PC-3 (cell line): ENCODE data around the gene POLRMT. TPM values are rescaled to one million over a fixed set of nuclear protein-coding genes. Genes with fewer than 3 reads are reported as not detected.

Experiments
- ATAC-seq: fragments of 200-7000 bp; cut with Tn5 transposase; 2 replicates; pipeline ENCODE4 v1.9.1; 2020; ENCODE audit warnings: mild to moderate bottlenecking, moderate library complexity
- BruUV-seq: library from RNA; stranded (reverse); fragments of 400-500 nt; replicated peaks from 2 replicates; lab custom pipeline; 2021; lab: Mats Ljungman, UMichigan
- CTCF ChIA-PET: fragments of 300-600 bp; sonication (Branson Sonifier 250); formaldehyde crosslinking; loops from one replicate; lab custom pipeline; 2022; ENCODE audit warnings: antibody characterized with exemption; lab: Charles Lee
- POLR2A ChIA-PET: fragments of 300-600 bp; sonication (Branson Sonifier 250); formaldehyde crosslinking; loops from one replicate; lab custom pipeline; 2022; ENCODE audit warnings: antibody characterized with exemption; ENCODE audit not compliant: unreplicated experiment; lab: Charles Lee
- DNase-seq: peaks from one replicate; pipeline ENCODE4 v3.0.0-alpha.2; 2015
- H2AFZ ChIP-seq: fragments of 300-600 bp; sonication (generic); 2 replicates; pipeline ENCODE4 v1.6.0; 2016; ENCODE audit warnings: antibody characterized with exemption, low read length
- H3F3A ChIP-seq: fragments of 300-600 bp; sonication (generic); one replicate; pipeline ENCODE4 v1.6.0; 2017; ENCODE audit warnings: antibody characterized with exemption, low read length, control low read depth, mild to moderate bottlenecking; ENCODE audit not compliant: unreplicated experiment
- H3K27ac ChIP-seq: fragments of 300-600 bp; sonication (generic); 2 replicates; pipeline ENCODE4 v1.5.1; 2016; ENCODE audit warnings: mild to moderate bottlenecking, low read length
- H3K27me3 ChIP-seq: fragments of 300-600 bp; sonication (generic); 2 replicates; pipeline ENCODE4 v1.6.1; 2016; ENCODE audit warnings: low read length, mixed read lengths
- H3K36me3 ChIP-seq: fragments of 300-600 bp; sonication (generic); 2 replicates; pipeline ENCODE4 v1.6.1; 2016; ENCODE audit warnings: low read depth, mixed run types, low read length, mixed read lengths
- H3K4me1 ChIP-seq: fragments of 300-600 bp; sonication (generic); 2 replicates; pipeline ENCODE4 v1.5.1; 2016; ENCODE audit warnings: low read length; ENCODE audit not compliant: insufficient read depth
- H3K4me2 ChIP-seq: fragments of 300-600 bp; sonication (generic); 2 replicates; pipeline ENCODE4 v1.6.0; 2016; ENCODE audit warnings: low read length
- H3K4me3 ChIP-seq: fragments of 300-600 bp; sonication (generic); 2 replicates; pipeline ENCODE4 v1.5.1; 2016; ENCODE audit warnings: mild to moderate bottlenecking, low read length, mixed read lengths
- H3K79me2 ChIP-seq: fragments of 300-600 bp; sonication (generic); 2 replicates; pipeline ENCODE4 v1.6.1; 2017; ENCODE audit warnings: low read length, mixed read lengths
- H3K9ac ChIP-seq: fragments of 300-600 bp; sonication (generic); 2 replicates; pipeline ENCODE4 v1.6.0; 2016; ENCODE audit warnings: mild to moderate bottlenecking, low read length
- H3K9me2 ChIP-seq: fragments of 300-600 bp; sonication (generic); replicated peaks from 2 replicates; pipeline ENCODE4 v1.6.1; 2016; ENCODE audit warnings: mixed run types, low read length, mixed read lengths
- H3K9me3 ChIP-seq: fragments of 300-600 bp; sonication (generic); 2 replicates; pipeline ENCODE4 v1.6.1; 2016; ENCODE audit warnings: low read length, mixed read lengths
- H4K20me1 ChIP-seq: fragments of 300-600 bp; sonication (generic); 2 replicates; pipeline ENCODE4 v1.6.1; 2016; ENCODE audit warnings: low read length, mixed read lengths
- EZH2 ChIP-seq: fragments of 300-600 bp; sonication (generic); IDR thresholded peaks from one replicate; pipeline ENCODE4 v1.6.1; 2017; ENCODE audit warnings: antibody characterized with exemption, mild to moderate bottlenecking, low read length; ENCODE audit not compliant: unreplicated experiment
- EZH2phosphoT487 ChIP-seq: fragments of 300-600 bp; sonication (generic); IDR thresholded peaks from 2 replicates; pipeline ENCODE4 v1.6.1; 2018; ENCODE audit warnings: mild to moderate bottlenecking, antibody characterized with exemption, low read length, borderline replicate concordance
- intact Hi-C: fragments of 100-400 bp; cut with micrococcal nuclease; formaldehyde crosslinking; loops from 2 replicates; pipeline ENCODE4 v1.9.0; 2023
- total RNA-seq: library from RNA; depleted of rRNA; stranded (reverse); fragments of >200 nt; gene quantifications from 2 replicates; pipeline ENCODE4 v1.2.3, GENCODE V29; 2014
- TF ChIP-seq, protein P1 (sequence below): fragments of 300-600 bp; sonication (generic); conservative IDR thresholded peaks from 2 replicates; pipeline ENCODE4 v1.5.1; 2017; ENCODE audit warnings: antibody characterized with exemption, low read depth, mild to moderate bottlenecking, low read length

POLRMT gene
- total RNA-seq, 1 experiment from 2014 or later, result 60.5 TPM

DNA sequence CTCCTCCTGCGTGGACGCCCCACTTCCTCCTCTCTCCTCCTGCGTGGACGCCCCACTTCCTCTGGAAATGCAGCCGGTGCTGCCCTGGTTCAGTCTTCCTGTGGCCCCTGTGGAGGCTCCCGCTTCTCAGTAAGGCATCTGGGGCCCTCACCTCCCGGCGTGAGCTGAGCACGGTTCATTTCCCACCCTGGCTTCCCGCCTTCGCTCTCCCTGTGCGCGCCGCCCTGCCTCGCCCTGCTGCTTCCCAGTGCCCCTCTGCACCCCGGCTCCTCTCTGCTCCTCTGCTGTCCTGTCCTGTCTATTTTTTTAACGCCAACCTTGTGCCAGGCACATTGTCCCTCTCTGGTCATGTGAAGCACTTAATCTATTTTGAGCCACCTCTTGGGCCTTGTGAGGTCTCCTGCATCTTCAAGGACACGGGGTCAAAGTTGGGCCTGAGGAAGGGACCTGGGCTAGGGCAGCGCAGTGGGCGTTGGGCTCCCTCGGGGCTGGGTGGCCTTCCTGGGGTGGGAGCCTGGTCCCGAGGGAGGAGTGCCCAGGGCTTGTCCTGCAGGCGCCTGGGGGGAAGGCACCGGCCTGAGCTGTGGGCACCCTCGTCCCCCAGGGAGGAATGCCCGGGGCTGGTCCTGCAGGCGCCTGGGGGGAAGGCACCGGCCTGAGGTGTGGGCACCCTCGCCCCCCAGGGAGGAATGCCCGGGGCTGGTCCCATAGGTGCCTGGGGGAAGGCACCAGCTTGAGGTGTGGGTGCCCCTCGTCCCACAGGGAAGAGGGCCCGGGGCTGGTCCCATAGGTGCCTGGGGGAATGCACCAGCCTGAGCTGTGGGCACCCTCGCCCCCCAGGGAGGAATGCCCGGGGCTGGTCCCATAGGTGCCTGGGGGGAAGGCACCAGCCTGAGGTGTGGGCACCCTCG, 30.7 kb downstream of the POLRMT start:
- no peaks in the 10 kb centered on the region for H3K4me1 ChIP-seq
- no peaks in the 10 kb centered on the region for H3K27me3 ChIP-seq
- TF ChIP-seq EZH2 (no peak), EZH2phosphoT487 (no peak)
- TF ChIP-seq, protein P1, sequence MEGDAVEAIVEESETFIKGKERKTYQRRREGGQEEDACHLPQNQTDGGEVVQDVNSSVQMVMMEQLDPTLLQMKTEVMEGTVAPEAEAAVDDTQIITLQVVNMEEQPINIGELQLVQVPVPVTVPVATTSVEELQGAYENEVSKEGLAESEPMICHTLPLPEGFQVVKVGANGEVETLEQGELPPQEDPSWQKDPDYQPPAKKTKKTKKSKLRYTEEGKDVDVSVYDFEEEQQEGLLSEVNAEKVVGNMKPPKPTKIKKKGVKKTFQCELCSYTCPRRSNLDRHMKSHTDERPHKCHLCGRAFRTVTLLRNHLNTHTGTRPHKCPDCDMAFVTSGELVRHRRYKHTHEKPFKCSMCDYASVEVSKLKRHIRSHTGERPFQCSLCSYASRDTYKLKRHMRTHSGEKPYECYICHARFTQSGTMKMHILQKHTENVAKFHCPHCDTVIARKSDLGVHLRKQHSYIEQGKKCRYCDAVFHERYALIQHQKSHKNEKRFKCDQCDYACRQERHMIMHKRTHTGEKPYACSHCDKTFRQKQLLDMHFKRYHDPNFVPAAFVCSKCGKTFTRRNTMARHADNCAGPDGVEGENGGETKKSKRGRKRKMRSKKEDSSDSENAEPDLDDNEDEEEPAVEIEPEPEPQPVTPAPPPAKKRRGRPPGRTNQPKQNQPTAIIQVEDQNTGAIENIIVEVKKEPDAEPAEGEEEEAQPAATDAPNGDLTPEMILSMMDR, result no peak
- H3K4me3 ChIP-seq, result no peak overlapping the region
- no peaks in the 10 kb centered on the region for H3K9me2 ChIP-seq
- no TSS peak for BruUV-seq
- ATAC-seq, result no peak
- no peaks in the 10 kb centered on the region for H4K20me1 ChIP-seq
- H3K27ac ChIP-seq, result no peak overlapping the region
- intact Hi-C loops, result no loop called here
- H3F3A ChIP-seq, result no peaks in the 10 kb centered on the region
- H3K36me3 ChIP-seq, result no peaks in the 10 kb centered on the region
- no peaks in the 10 kb centered on the region for H3K79me2 ChIP-seq
- no peak overlapping the region for H3K4me2 ChIP-seq
- H3K9ac ChIP-seq, result no peak overlapping the region
- no peak for DNase-seq
- ChIA-PET POLR2A (no interaction called here), CTCF (interaction anchor here (0.6 kb wide), 1 partner anchor 71 kb away, joined by 3 read pairs; the partner anchor contains the start of gene CDC34)
- no peaks in the 10 kb centered on the region for H3K9me3 ChIP-seq
- no peak overlapping the region for H2AFZ ChIP-seq

DNA sequence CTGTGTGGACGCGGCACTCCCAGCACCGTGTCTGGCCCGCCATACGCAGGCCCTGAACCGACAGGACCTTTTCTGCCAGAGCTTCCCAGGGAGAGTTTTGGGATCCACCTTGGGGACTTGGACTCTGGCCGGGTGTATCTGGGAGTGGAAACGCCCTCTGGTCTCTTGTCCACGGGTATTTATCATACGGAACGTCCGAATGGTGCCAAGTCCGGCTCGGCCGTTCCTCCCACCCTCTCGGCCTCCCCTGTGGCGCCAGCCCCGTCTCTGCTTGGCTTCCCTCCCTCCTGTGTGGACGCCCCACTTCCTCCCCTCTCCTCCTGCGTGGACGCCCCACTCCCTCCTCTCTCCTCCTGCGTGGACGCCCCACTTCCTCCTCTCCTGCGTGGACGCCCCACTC, 31.5 kb downstream of the POLRMT start:
- H3K79me2 ChIP-seq, result no peaks in the 10 kb centered on the region
- ATAC-seq (no peak), DNase-seq (no peak)
- TF ChIP-seq EZH2 (no peak), EZH2phosphoT487 (no peak)
- TF ChIP-seq, protein P1, result no peak
- no peak overlapping the region for H2AFZ ChIP-seq
- BruUV-seq, result no TSS peak
- no peak overlapping the region for H3K27ac ChIP-seq
- H3K9ac ChIP-seq, result no peak overlapping the region
- H3K4me3 ChIP-seq, result no peak overlapping the region
- no peaks in the 10 kb centered on the region for H3K9me2 ChIP-seq
- no peak overlapping the region for H3K4me2 ChIP-seq
- CTCF ChIA-PET, result no interaction called here
- POLR2A ChIA-PET, result no interaction called here
- no peaks in the 10 kb centered on the region for H3K36me3 ChIP-seq
- intact Hi-C loops, result no loop called here
- no peaks in the 10 kb centered on the region for H3K4me1 ChIP-seq
- H4K20me1 ChIP-seq, result no peaks in the 10 kb centered on the region
- H3K27me3 ChIP-seq, result no peaks in the 10 kb centered on the region
- H3K9me3 ChIP-seq, result no peaks in the 10 kb centered on the region
- no peaks in the 10 kb centered on the region for H3F3A ChIP-seq

DNA sequence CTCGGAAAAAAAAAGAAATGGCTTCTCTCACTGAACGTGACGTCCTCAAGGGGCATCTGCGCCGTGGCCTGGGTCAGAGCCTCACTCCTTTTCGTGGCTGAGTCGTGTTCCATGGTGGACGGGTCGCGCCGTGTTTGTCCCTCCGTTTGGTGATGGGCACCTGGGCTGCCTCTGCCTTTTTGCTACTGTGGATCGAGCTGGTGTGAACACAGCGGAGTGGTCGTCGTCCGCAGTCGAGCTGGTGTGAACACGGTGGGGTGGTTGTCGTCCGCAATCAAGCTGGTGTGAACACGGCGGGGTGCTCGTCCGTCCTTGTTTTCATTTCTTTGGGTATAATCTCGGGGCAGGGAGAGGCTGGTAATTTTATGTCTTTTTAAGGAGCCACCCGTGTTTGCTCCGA, 32.0 kb downstream of the POLRMT start:
- no peaks in the 10 kb centered on the region for H3K79me2 ChIP-seq
- no peaks in the 10 kb centered on the region for H3K27me3 ChIP-seq
- H3K9ac ChIP-seq, result no peak overlapping the region
- BruUV-seq, result no TSS peak
- no peak for ATAC-seq
- H3F3A ChIP-seq, result no peaks in the 10 kb centered on the region
- no peak for TF ChIP-seq EZH2
- TF ChIP-seq, protein P1, result no peak
- no peak for TF ChIP-seq EZH2phosphoT487
- no peak for DNase-seq
- no peak overlapping the region for H3K4me3 ChIP-seq
- no peaks in the 10 kb centered on the region for H3K9me3 ChIP-seq
- H3K27ac ChIP-seq, result no peak overlapping the region
- no peaks in the 10 kb centered on the region for H3K9me2 ChIP-seq
- no peaks in the 10 kb centered on the region for H4K20me1 ChIP-seq
- no peak overlapping the region for H3K4me2 ChIP-seq
- CTCF ChIA-PET, result no interaction called here
- no peaks in the 10 kb centered on the region for H3K36me3 ChIP-seq
- no peak overlapping the region for H2AFZ ChIP-seq
- POLR2A ChIA-PET, result no interaction called here
- intact Hi-C loops, result no loop called here
- no peaks in the 10 kb centered on the region for H3K4me1 ChIP-seq
